GM21528 (cell line): ENCODE measurements around the gene CD24.
"Not testable (repeated sequence)": the region's sequence is repeated elsewhere in the genome, so short reads cannot be mapped to it uniquely, and the experiment has no call there.

Experiments
- ATAC-seq: cut with Tn5 transposase; IDR thresholded peaks from one replicate; pipeline ENCODE4 v1.9.1; 2021; ENCODE audit warnings: mild to moderate bottlenecking, moderate library complexity; ENCODE audit not compliant: unreplicated experiment, low FRiP score

Gene CD24

DNA sequence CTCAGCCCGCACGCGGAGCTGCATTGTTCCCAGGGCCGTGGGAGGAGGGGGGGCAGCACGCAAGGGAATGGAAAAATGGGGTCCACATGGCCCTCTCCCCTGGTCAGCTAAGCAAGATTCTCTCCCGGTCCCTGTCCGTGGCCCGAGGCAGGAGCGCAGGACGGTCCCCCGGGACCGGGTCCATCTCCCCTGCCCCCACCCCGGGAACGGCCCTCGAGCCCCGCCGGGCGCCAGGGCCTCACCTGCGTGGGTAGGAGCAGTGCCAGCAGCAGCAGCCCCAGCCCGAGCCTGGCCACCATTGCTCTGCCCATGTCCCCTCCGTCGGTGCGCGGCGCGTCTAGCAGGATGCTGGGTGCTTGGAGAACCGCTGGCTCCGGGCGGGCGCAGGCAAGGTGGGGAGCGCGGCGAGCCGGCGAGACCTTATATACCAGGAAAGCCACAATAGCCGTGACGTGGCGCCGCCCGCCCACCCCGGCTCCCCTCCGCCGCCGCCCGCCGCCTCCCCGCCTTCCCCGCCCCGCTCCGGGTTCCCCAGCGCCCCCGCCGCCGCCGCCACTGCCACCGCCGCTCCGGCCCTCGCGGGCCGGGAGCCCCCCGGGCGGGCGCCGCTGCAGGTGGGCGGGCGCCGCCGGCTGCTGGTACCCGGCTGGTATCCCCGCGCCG, at the start of gene CD24:
Gene CD24, minus strand, starts transcription at position 394 of the 663 bp plus-strand sequence. Its CDS starts 83 bp downstream, at position 311.
- ATAC-seq = peak; percentile 24

GRCh38 chr6:107021446-107022185, 47.1 kb upstream of the CD24 start:
- no peak for ATAC-seq

GRCh38 chr6:107020239-107020638, 45.7 kb upstream of the CD24 start:
- no peak for ATAC-seq

DNA sequence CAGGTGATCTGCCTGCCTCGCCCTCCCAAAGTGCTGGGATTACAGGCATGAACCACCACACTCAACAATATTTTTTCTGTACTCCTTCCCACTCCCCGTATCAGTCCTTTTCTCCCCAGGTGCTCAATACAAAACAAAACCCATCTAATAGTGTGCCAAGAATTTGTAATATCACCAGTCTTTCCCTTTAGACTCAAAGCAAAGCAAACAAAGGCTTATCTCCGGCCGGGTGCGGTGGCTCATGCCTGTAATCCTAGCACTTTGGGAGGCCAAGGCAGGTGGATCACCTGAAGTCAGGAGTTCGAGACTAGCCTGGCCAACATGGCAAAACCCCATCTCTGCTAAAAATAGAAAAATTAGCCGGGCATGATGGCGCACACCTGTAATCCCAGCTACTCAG, 45.1 kb upstream of the CD24 start:
- ATAC-seq = not testable (repeated sequence)

GRCh38 chr6:107019047-107019446, 44.5 kb upstream of the CD24 start:
- ATAC-seq = no peak

GRCh38 chr6:107009499-107009898, 35.0 kb upstream of the CD24 start:
- no peak for ATAC-seq

DNA sequence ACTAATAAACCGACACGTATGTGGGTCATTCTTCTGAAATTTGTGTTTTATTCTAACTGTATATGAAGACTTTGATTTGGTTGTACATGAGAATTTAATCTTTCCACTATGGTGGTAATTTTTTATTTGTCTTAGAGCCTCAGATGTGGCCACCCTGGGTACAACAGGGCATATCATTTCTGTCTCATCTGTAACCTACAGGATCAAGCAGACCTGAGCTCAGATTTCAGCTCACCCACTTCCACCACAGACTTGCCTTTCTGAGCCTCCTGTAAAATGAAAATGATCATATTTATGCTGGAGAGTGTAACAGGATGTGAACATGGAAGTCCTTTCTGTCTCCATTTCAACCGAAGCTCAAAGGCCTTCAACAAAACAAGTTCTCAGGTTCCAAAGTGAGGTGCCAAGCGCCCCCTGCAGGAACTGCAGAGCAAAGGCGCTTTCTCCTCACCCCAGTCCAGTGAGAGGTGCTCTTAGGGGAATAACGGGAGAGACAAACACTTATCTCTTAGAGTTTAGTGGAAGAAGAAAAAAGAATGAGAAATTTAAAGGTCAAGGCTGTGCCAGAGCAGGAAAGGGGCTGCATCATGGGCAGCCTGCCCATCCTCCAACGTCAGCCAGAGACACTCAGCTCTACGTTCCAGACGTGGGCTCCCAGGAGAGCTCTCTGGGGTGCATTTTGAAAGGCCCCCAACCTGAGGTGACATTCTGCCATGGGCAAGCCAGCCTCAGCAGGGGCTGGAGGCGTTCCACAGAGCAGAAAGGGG, 23.0 kb upstream of the CD24 start:
- no peak for ATAC-seq

- ATAC-seq = no peak
These were observed 21.1 kb upstream of the CD24 start for GRCh38 chr6:106995640-106996039.

GRCh38 chr6:106989737-106990136, 15.2 kb upstream of the CD24 start:
- not testable (repeated sequence) for ATAC-seq

DNA sequence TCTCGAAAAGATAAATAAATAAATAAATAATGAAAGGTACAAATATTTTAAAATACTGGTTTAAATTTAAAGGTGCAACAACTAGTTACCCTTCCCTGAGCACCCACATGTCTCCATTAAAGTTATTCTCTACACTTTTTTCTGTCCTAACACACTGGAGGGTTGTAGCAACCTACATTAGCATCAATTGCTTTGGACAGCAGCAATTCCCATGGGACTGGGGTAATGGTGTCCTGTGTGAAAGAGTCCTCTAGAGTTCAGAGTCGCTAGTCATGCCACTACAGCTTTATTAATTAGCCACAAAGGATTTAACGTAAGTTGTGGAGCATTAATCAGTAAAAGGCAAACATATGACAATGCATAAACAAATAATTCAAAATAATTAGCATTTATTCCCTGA, 14.1 kb upstream of the CD24 start:
- no peak for ATAC-seq

- no peak for ATAC-seq
These were observed 7.4 kb upstream of the CD24 start for GRCh38 chr6:106981926-106982325.

GRCh38 chr6:106980926-106981325, 6.4 kb upstream of the CD24 start:
- ATAC-seq = no peak

DNA sequence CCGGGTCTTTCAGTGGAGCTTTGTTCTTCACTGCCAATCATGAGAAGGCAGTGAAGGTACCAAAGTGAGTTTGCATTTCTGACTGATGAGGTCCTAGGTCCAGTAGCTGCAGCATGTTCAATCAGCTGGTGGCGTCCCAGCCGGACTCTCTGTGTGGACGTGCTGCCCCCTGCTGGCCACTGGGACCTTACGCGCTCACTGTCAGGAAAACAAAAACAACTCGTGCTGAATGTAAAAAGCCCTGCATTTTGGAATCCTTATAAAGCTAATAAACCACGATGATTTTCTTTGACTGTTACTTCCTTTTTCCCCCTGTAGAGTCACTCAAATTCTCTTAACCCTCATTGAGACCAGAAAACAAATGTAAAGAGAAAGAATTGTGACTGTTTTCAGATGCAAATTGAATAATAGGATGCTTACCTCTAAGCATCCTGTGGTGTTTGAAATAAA, 4.9 kb upstream of the CD24 start:
- no peak for ATAC-seq

- ATAC-seq = no peak
These were observed 2.7 kb upstream of the CD24 start for GRCh38 chr6:106977246-106977645.

- ATAC-seq = no peak
These were observed 1.7 kb upstream of the CD24 start for GRCh38 chr6:106976270-106976669.

- no peak for ATAC-seq
These were observed 1.2 kb upstream of the CD24 start for GRCh38 chr6:106975738-106976064.

- peak; percentile 68 for ATAC-seq
These were observed 639 bp upstream of the CD24 start for GRCh38 chr6:106974999-106975737.

GRCh38 chr6:106973836-106974335, 643 bp downstream of the CD24 start:
- ATAC-seq = no peak

- no peak for ATAC-seq
These were observed 1.3 kb downstream of the CD24 start for GRCh38 chr6:106973018-106973835.

- ATAC-seq = no peak
These were observed 2.0 kb downstream of the CD24 start for GRCh38 chr6:106972500-106972899.
